HepG2 (cell line): ENCODE data around the gene PYCR2. TPM values are rescaled to one million over a fixed set of nuclear protein-coding genes. Genes with fewer than 3 reads are reported as not detected.

Experiments
- ATF4 ChIP-seq, 2 experiments: fragments of 450-650 bp in 1 of 2; sonication (generic) in 1 of 2; formaldehyde crosslinking; IDR thresholded peaks; 2 replicates each; pipeline versions ENCODE4 v1.5.0 to v1.8.0; 2020 to 2022; ENCODE audit warnings: mild to moderate bottlenecking in 1 of 2, missing genetic modification reagents in 1 of 2
- ATF5 ChIP-seq: sonication (generic); formaldehyde crosslinking; IDR thresholded peaks from 2 replicates; pipeline ENCODE4 v1.4.0; 2020; ENCODE audit warnings: mild to moderate bottlenecking, low read depth, missing genetic modification reagents
- MAZ ChIP-seq, 2 experiments: sonication (generic) in 1 of 2; formaldehyde crosslinking in 1 of 2; IDR thresholded peaks; 2 replicates each; pipeline versions ENCODE4 v1.5.0 to v1.6.1; 2012 to 2020; ENCODE audit warnings: low read depth in 2 of 2, mild to moderate bottlenecking in 2 of 2, borderline replicate concordance in 1 of 2, improper control_type of control experiment in 1 of 2, low read length in 1 of 2, missing genetic modification reagents in 1 of 2, moderate library complexity in 1 of 2
- PHF8 ChIP-seq: sonication (generic); formaldehyde crosslinking; IDR thresholded peaks from 2 replicates; pipeline ENCODE4 v1.5.0; 2020; ENCODE audit warnings: missing genetic modification reagents
- SALL2 ChIP-seq: sonication (generic); formaldehyde crosslinking; IDR thresholded peaks from 2 replicates; pipeline ENCODE4 v1.8.1; 2023; ENCODE audit warnings: mild to moderate bottlenecking, missing genetic modification reagents, inconsistent platforms
- SATB2 ChIP-seq: sonication (generic); formaldehyde crosslinking; IDR thresholded peaks from 2 replicates; pipeline ENCODE4 v1.5.0; 2020; ENCODE audit warnings: missing genetic modification reagents
- SNAPC4 ChIP-seq: sonication (generic); formaldehyde crosslinking; IDR thresholded peaks from 2 replicates; pipeline ENCODE4 v1.4.0; 2020; ENCODE audit warnings: mild to moderate bottlenecking, missing genetic modification reagents
- ZBTB40 ChIP-seq, 2 experiments: fragments of 450-650 bp in 1 of 2; sonication (generic) in 1 of 2; formaldehyde crosslinking in 1 of 2; IDR thresholded peaks; 2 replicates each; pipeline versions ENCODE4 v1.6.1 to v1.8.0; 2016 to 2022; ENCODE audit warnings: antibody characterized with exemption in 1 of 2, mild to moderate bottlenecking in 1 of 2, missing genetic modification reagents in 1 of 2
- ZFP90 ChIP-seq: sonication (generic); formaldehyde crosslinking; IDR thresholded peaks from 2 replicates; pipeline ENCODE4 v1.8.0; 2022; ENCODE audit warnings: missing genetic modification reagents, mild to moderate bottlenecking, inconsistent platforms, borderline replicate concordance
- polyA plus RNA-seq, 8 experiments: library from polyadenylated mRNA; depleted of rRNA in 3 of 8; stranded (reverse) in 7 of 8; unstranded in 1 of 8; fragments of >200 nt; fragmentation: Illumina TruSeq in 4 of 8; extraction: Trizol in 4 of 8; gene quantifications; 2 replicates each; pipeline versions ENCODE4 v1.2.1 to v1.2.3, GENCODE V29; 2011 to 2016; ENCODE audit warnings: low read depth in 4 of 8, missing spikeins in 1 of 8, mixed read lengths in 1 of 8; ENCODE audit not compliant: insufficient read depth in 1 of 8
- total RNA-seq, 5 experiments: library from RNA; depleted of rRNA; stranded (reverse); fragments of >200 nt; fragmentation: Illumina TruSeq; extraction: Trizol; gene quantifications; 2 replicates each; pipeline ENCODE4 v1.2.3, GENCODE V29; 2016; ENCODE audit warnings: low read depth in 1 of 5

Gene PYCR2
- total and polyA plus RNA-seq, 2 of the 13 experiments (the other 11 are each of a cell fraction or from before 2014, with no cell fraction given), result 47.2 to 47.8 TPM

- TF ChIP-seq ATF5 (CRISPR knock-in tag) (no peak), PHF8 (CRISPR knock-in tag) (peak; percentile 61), ZFP90 (no peak), MAZ (IDR thresholded peaks at IDR 0.05; ENCODE audit: borderline replicate concordance, low read depth, low read length) (no peak), MAZ (CRISPR knock-in tag; IDR thresholded peaks at IDR 0.05; ENCODE audit: low read depth) (peak; percentile 32; the same call in 1 of the 2 replicates), ATF4 (CRISPR knock-in tag; IDR thresholded peaks at IDR 0.05) (no peak), ZBTB40 (IDR thresholded peaks at IDR 0.05) (no peak), ZBTB40 (CRISPR knock-in tag; IDR thresholded peaks at IDR 0.05) (no peak; the same call in 1 of the 2 replicates), SNAPC4 (CRISPR knock-in tag) (0 out of 2 replicates have a peak, but pooled peaks have one; percentile 5), SALL2 (peak; percentile 23; the same call in 1 of the 2 replicates), SATB2 (CRISPR knock-in tag) (no peak)
Observed at GRCh38 chr1:225882694-225883615, 41.1 kb downstream of the PYCR2 start (continued).
